ENCODE measurements around the gene PCBP3.

PCBP3 gene

DNA sequence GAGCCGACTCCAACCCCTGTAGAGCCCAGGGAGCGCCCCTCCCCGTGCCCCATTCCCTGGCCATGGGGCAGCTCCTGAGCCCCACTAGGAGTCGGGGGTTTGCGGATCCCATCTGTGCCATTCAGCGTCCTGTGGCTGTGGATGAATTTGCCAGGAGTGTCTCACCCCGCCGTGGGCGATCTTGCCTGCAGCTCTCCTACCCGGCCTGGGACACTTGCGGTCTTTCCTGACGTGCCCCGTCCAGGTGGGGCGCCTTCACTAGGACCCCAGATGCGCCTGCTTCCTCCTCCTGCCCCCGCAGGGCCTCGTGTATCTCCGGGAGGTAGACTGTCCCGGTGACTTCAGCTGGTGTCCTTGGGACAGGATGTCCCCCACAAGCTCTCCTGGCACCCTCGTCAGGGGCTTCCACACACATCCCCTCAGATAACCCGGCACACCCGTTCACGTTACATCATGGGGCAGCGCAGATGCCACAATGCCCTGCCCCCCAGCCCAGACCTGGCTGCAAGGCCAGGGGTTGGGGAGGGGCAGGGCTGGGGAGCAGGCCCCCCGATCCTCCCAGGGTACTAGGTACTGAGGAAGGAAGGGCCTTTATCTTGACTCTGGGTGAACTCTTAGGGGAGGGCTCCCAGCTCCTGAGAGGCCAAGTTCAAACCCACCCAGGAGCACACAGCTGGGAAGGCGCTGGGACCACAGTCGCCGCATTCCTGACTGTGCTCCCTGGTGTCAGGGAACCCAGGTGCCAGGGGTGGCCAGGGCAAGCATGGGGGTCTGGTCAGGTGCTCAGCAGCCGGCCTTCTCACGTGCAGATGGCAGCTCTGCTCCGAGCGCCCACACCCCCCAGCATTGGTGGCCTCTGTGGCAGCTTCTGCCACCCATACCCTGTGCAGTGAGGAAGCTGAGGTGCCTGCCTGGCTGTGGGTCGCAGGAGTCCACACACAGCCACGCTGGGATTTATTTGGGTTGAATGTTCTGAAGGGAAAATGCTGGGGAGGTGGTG is 284.6 kb downstream of the PCBP3 start:
- DNase-seq (ENCODE audit: low read depth in 2 of 2): no peak

GRCh38 chr21:45929449-45929848 is 285.9 kb downstream of the PCBP3 start:
- no peak for DNase-seq (ENCODE audit: low read depth in 2 of 2)

DNA sequence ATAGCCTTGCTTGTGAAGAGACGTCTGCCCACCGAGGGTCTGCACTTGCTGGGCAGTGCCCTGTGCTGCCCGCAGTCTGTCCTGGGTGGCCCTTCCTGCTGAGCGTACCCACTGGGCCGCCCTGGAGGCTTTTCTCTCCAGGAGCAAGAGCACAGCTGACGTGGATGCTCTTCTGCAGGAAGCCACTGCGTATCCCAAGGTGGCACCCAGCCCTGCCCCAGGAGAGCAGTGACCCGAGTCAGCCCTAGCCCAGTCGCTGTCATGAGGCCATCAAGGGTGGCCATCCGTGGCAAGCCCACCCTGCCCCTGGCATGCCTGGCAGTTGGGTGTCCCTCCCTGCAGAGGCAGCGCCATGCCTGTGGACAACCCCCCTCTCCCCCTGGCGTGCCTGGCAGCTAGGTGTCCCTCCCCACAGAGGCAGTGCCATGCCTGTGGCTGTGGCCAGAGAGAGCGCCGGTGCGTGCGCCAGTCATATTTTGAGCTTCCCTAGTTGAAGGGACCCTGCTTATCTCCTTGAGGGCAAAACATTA is 286.8 kb downstream of the PCBP3 start:
- no peak for DNase-seq (ENCODE audit: low read depth in 2 of 2)

GRCh38 chr21:45930792-45931191 is 287.3 kb downstream of the PCBP3 start:
- no peak for DNase-seq (ENCODE audit: low read depth in 2 of 2)

DNA sequence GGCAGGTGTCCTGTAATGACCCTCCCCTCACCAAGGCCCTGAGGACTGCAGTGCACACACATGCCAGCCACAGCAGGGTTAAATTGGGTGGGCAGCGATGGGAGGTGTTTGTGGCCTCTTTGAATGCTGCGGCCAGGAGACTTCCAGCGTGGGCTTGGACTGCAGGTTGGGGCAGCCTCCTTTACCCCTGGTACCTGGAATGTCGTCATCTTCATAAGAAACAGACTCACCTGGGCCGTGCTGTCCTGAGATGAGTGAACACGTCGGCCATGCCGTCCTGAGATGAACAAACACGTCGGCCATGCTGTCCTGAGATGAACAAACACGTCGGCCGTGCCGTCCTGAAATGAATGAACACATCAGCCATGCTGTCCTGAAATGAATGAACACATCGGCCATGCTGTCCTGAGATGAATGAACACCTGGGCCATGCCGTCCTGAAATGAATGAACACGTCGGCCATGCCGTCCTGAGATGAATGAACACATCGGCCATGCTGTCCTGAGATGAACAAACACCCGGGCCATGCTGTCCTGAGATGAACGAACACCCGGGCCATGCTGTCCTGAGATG is 288.0 kb downstream of the PCBP3 start:
- DNase-seq (ENCODE audit: low read depth in 2 of 2): no peak

DNA sequence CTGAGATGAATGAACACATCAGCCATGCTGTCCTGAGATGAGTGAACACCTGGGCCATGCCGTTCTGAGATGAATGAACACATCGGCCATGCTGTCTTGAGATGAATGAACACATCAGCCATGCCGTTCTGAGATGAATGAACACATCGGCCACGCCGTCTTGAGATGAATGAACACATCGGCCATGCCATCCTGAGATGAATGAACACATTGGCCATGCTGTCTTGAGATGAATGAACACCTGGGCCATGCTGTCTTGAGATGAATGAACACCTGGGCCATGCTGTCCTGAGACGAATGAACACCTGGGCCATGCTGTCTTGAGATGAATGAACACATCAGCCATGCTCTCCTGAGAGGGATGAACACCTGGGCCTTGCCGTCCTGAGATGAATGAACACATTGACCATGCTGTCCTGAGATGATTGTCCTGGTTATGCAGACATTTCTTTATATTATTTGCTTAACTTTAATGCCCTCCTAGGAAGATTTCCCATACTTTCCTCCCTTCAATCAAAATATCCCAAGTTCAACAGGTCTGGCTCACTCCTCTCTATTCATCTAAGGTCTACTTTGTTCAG is 289.5 kb downstream of the PCBP3 start:
- DNase-seq (ENCODE audit: low read depth in 2 of 2): no peak

DNA sequence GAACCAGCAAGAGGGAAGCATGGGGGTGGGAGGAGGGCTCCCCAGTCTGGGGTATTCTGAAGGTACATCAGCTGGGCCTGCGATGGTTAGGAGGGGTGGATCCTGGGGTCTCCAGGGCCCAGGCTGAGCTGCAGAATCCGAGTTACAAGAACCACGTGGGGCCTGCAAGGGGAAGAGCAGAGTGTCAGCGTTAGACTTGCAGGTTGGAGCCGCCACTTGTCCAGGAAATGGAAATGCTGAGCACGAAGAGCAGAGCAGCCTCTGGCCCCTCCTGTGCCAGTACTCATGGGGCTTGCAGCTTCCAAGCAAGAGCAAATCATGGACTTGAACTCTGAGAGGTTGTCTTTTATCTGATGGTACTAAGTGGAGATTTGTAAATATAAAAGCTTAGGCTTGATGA is 290.6 kb downstream of the PCBP3 start:
- no peak for DNase-seq (ENCODE audit: low read depth in 2 of 2)

DNA sequence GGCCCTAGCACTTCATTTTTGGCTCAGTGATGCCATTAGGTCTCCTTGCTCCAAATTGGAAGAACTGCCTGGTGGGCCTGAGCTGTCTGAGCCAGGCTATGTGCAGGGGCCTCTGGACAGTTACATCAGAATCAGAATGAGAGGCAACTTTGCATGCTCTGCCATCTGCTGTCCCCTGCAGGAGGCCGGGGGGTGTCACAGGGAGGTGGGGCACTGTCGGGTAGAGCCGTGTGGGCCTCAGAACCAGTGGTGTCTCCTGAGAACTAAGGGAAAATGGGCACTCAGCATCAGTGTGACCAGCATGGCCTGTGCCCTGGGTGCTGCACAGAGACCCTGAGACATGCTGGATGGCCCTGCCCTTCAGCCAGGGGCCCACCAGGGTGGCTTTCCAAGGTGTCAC is 291.0 kb downstream of the PCBP3 start:
- no peak for DNase-seq (ENCODE audit: low read depth in 2 of 2)

GRCh38 chr21:45935628-45936027 is 292.1 kb downstream of the PCBP3 start:
- no peak for DNase-seq (ENCODE audit: low read depth in 2 of 2)

GRCh38 chr21:45937721-45938452 is 294.4 kb downstream of the PCBP3 start:
- DNase-seq (ENCODE audit: low read depth in 2 of 2): no peak

DNA sequence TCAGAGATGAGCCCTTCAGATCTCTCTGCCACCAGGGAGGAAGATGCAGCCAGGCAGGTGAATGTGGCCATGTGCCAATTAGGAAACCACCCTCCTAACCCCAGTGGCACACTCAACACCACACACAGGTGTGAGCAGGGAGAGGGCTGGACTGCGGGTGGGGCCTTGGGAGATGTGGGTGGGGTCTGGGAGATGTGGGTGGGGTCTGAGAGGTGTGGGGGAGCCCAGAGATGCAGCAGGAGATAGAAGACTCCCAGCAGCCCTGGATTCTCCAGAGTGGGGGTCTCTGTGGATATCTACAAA is 294.9 kb downstream of the PCBP3 start:
- DNase-seq (ENCODE audit: low read depth in 2 of 2): no peak

DNA sequence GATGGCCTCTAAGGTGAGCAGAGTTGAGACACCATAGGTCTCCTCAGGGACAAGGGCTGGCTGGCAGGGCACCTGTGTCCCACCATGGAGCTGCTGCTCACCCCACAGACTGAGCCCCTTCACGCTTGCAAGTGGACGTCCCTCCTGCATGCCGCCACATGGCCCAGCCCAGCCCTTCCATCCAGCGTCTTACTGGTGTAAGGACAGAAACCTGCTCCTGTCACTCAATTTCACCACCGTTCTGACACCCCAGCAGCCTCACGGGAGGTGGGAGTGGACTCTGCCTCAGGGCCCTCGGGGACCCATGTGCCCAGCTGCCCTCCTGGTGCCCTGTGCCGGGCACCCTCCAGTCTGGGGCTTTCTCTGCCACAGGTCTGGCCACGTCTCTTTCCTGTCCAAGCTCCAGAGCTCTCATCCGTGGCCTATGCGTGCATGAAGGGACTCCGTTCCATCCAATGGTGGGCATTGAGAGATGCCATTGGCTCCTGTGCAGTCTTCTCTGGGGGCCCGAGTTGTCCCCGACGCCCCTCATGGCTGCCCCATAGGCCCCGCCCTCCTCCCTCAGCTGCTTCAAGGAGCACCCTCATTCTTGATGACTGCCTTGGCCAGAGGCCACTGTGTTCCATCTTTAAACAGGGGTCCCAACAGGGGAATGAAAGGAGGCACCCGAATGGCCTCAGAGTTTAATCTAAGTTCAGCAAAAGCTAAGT is 295.4 kb downstream of the PCBP3 start:
- DNase-seq (ENCODE audit: low read depth in 2 of 2): no peak

- no peak for DNase-seq (ENCODE audit: low read depth in 2 of 2)
Measured at GRCh38 chr21:45939521-45940045, 296.1 kb downstream of the PCBP3 start.

- no peak for DNase-seq (ENCODE audit: low read depth in 2 of 2)
Measured at GRCh38 chr21:45940091-45940490, 296.6 kb downstream of the PCBP3 start.

DNA sequence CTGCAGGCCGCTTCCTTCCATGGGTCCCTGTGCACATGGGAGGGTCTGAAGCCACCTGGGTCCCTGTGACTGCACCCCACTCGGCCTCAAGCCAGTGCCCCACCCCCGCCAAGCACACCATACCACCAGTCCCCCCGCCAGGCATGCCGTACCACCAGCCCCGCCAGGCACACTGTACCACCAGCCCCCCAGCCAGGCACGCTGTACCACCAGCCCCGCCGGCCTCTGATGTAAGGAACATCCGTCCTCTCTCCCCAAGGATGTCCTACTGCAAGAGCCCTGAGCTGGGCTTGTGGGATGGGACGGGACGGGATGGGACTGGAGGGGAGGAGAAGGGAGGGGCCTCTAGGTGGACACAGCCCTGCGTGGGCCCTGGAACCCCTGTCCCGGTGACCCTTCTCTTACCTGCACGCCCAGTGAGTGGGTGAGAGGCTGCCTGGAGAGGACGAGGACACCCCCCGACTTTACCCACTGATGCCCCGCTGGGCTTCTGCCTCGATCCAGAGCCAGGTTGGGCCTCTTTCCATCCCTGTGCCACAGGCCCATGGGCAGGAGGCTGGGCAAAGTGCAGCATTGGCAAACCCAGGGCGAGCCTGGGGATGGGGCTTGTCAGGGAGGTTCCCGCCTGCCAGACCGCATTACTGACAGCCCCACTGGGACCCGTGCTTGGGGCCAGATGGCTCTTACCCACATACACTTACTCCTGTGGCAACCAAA is 297.3 kb downstream of the PCBP3 start:
- no peak for DNase-seq (ENCODE audit: low read depth in 2 of 2)

DNA sequence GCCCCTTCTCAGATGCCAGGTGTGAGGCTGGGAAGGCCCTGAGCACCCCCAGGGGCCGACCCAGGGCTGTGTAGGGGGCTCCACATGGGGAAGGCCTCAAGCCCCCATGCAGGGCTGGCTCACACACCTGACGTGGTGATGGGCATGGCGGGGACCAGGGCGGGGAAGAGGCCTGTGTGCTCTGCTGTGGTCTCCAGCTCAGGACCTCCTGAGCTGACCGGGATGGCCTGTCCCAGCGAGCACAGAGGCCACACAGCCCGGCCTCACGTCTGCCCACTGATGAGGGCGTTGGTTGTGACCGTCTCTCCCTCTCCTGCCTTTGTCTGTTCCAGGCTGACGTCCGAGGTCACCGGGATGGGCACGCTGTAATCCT is 297.8 kb downstream of the PCBP3 start:
- no peak for DNase-seq (ENCODE audit: low read depth in 2 of 2)

DNA sequence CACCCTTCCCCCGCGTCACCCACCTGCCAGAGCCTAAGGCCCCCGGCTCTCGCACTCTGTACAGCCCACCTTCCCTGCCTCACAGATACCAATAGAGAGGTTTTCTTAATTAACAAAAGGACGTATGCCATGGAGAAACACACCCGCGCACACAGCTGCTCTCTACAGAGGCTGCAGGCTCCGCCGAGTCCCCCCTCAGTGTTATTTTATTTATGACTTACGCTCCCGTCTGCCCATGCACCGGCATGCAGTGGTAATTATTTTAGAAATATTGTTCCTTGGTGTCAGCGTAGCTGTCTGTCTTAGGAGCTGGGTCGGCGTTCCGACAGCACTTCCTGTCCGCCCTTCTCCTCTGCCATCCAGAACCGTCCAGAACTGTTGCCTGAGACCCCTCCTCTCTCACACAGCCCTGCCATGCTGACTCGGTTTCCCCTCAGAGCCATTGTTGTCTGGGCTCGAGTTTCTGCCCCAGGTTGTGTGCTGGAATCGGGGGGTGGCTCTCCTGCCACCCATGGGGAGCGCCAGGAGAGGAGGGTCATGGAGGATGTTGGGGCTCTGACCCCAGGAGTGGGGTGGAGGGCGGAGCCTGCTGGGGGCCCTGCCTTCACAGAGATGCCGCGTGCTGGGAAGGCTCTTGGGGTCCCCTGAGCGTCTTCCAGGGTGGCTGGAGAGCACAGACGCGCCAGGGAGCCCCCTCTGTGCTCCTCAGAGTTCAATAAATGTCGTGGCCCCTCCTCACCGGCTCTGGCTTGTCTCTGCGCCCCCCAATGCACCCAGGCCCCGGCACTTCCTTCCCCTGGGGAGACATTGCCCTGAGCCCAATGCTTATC is 298.4 kb downstream of the PCBP3 start:
- no peak for DNase-seq (ENCODE audit: low read depth in 2 of 2)

GRCh38 chr21:45942755-45943629 is 299.5 kb downstream of the PCBP3 start:
- no peak for DNase-seq (ENCODE audit: low read depth in 2 of 2)
